NT2/D1 (cell line): ENCODE measurements around the gene GOLGA3.

Source experiments
- DNase-seq: peaks from one replicate; pipeline ENCODE4 v3.0.0-alpha.2; 2011; ENCODE audit warnings: low read depth, low spot score
- H3K27me3 ChIP-seq: 2 replicates; pipeline ENCODE4 v1.6.0; 2011; ENCODE audit warnings: mild to moderate bottlenecking; ENCODE audit not compliant: insufficient read length, insufficient read depth
- H3K36me3 ChIP-seq: 2 replicates; pipeline ENCODE4 v1.6.1; 2011; ENCODE audit warnings: mild to moderate bottlenecking, low read length, mixed read lengths; ENCODE audit not compliant: insufficient read depth, insufficient read length
- H3K4me1 ChIP-seq: 2 replicates; pipeline ENCODE4 v1.5.1; 2011; ENCODE audit not compliant: insufficient read depth, insufficient read length
- H3K4me3 ChIP-seq: 2 replicates; pipeline ENCODE4 v1.5.1; 2011; ENCODE audit warnings: low read depth; ENCODE audit not compliant: insufficient read length
- H3K9ac ChIP-seq: 2 replicates; pipeline ENCODE4 v1.6.0; 2011; ENCODE audit warnings: low read depth; ENCODE audit not compliant: insufficient read length
- H3K9me3 ChIP-seq: 2 replicates; pipeline ENCODE4 v1.5.1; 2011; ENCODE audit warnings: mild to moderate bottlenecking, low read length; ENCODE audit not compliant: insufficient read depth
- SUZ12 ChIP-seq: IDR thresholded peaks from 2 replicates; pipeline ENCODE4 v1.6.1; 2011; ENCODE audit not compliant: insufficient read length, insufficient read depth; ENCODE audit errors: extremely low read depth
- YY1 ChIP-seq: IDR thresholded peaks from 2 replicates; pipeline ENCODE4 v1.6.1; 2011; ENCODE audit not compliant: insufficient read length, insufficient read depth
- ZNF274 ChIP-seq: IDR thresholded peaks from 2 replicates; pipeline ENCODE4 v1.6.1; 2011; ENCODE audit warnings: mild to moderate bottlenecking, low read depth, low read length

Gene GOLGA3

DNA sequence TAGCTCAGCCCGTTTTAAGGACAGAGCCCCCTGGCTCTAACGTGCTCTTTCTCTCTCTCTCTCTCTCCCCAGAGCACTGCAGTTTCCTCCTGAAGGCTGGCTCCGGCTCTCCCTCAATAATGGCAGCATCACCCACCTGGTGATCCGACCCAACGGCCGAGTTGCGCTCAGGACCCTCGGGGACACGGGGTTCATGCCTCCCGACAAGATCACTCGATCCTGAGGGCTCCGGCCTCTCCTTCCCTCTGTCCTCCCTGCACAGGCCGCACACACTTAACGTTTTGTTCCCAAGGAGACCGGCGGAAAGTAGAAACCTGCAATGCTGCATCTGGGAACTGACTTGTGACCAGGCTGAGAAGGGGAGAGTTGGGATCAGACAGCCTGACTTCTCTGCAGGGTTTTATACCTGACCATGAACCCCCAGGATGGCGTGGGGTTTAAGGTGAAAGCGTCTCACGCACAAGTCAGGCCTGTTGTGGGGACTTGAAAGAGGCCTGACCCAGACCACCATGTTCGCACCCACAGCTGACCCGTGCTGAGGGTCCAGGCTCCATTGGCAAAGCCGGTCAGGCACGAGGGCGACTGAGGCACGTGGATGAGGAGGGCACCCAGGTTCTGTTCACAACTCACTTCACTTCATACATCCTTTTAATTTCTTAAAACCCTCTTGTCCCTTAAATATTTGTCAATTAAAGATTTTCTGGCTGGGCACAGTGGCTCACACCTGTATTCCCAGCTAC, 107.9 kb downstream of the GOLGA3 start:
- Histone ChIP-seq H3K27me3 (no peaks in the 10 kb centered on the region), H3K4me3 (no peak overlapping the region), H3K9ac (no peak overlapping the region), H3K4me1 (peaks cover 6% of the 10 kb centered on the region), H3K36me3 (peaks cover 89% of the 10 kb centered on the region), H3K9me3 (no peaks in the 10 kb centered on the region)
- TF ChIP-seq SUZ12 = no peak
- TF ChIP-seq YY1 = no peak
- TF ChIP-seq ZNF274 = no peak
- DNase-seq = no peak

DNA sequence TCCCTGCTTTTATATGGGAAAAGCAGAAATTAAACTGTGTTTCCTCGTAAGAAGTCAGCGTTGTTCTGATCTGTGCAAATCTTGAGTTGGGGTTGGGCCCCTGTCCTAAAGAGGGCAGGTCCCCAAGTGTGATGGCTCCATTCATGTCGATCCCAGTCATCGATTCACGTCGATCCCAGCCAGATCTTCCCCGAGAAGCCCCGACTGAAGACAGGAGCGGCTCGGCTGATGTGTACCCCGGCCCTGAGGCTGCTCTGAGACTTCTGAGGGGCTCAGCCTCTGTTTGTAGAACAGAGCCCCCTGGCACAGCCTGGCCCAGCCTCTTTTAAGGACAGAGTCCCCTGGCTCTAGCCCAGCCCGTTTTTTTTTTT, 108.7 kb downstream of the GOLGA3 start:
- Histone ChIP-seq H3K27me3 (no peaks in the 10 kb centered on the region), H3K9me3 (no peaks in the 10 kb centered on the region), H3K4me1 (peaks cover 6% of the 10 kb centered on the region), H3K4me3 (no peak overlapping the region), H3K9ac (no peak overlapping the region), H3K36me3 (peaks cover 85% of the 10 kb centered on the region)
- TF ChIP-seq ZNF274 (no peak), SUZ12 (no peak), YY1 (no peak)
- DNase-seq = no peak

DNA sequence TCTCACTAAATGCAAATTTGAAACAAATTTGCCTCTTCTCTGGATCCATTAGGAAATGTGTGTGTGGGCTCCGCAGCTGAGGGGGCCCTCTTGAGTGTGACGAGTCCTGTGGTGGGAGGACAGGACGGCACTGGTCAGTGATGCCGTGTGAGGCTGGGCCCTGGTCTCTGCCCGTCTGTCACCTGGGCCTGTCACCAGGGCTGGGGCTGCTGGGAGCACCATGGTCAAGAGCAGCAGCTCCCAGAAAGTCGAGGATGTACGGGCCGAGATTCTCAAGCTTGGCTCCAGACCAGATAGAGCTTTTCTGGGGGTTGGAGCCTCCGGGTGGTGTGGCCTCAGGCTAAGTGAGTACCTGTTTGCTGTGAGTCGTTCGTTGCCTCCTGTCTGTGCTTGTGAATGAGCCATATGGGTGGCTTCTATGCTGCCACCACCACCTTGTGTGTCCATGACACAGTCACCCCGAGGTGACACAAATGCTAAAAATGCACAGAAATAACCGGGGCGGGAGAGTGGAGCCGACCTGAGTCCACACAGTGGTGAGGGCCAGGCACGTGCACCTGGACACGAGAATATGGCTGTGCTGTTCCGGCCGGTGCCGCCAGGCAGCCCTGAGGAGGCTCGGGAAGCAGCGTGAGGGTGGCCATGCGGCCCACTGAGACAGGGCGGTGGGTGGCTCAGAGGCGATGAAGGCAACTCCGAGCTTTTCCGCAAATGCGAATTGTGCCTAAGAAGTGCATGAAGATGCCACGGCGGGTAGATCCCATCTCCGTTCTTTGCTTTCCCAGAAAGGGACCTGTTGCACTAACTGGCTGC, 109.3 kb downstream of the GOLGA3 start:
- DNase-seq = no peak
- no peaks in the 10 kb centered on the region for H3K27me3 ChIP-seq
- no peak overlapping the region for H3K4me3 ChIP-seq
- peak overlapping the region; percentile 56 for H3K9ac ChIP-seq
- no peaks in the 10 kb centered on the region for H3K9me3 ChIP-seq
- TF ChIP-seq SUZ12 (no peak), ZNF274 (no peak), YY1 (no peak)
- H3K4me1 ChIP-seq = peaks cover 6% of the 10 kb centered on the region
- H3K36me3 ChIP-seq = peaks cover 85% of the 10 kb centered on the region
